GM21381 (cell line): Measurements from ENCODE around the gene PRG3.
"Not testable (repeated sequence)": the region's sequence is repeated elsewhere in the genome, so short reads cannot be mapped to it uniquely, and the experiment has no call there.

Experiments
- ATAC-seq: cut with Tn5 transposase; IDR thresholded peaks from one replicate; pipeline ENCODE4 v1.9.1; 2021; ENCODE audit warnings: mild to moderate bottlenecking, moderate library complexity; ENCODE audit not compliant: unreplicated experiment

PRG3 gene

GRCh38 chr11:57409321-57410100, 28.6 kb upstream of the PRG3 start:
- ATAC-seq, result no peak

GRCh38 chr11:57408771-57409170, 27.8 kb upstream of the PRG3 start:
- no peak for ATAC-seq

GRCh38 chr11:57407941-57408475, 27.1 kb upstream of the PRG3 start:
- no peak for ATAC-seq

GRCh38 chr11:57407010-57407920, 26.3 kb upstream of the PRG3 start:
- no peak for ATAC-seq

- ATAC-seq, result peak; percentile 82
Measured at GRCh38 chr11:57406337-57406904, 25.5 kb upstream of the PRG3 start.

GRCh38 chr11:57405271-57405860, 24.4 kb upstream of the PRG3 start:
- ATAC-seq, result no peak

GRCh38 chr11:57403802-57404147, 22.8 kb upstream of the PRG3 start:
- ATAC-seq, result no peak

GRCh38 chr11:57403003-57403801, 22.3 kb upstream of the PRG3 start:
- ATAC-seq, result not testable (repeated sequence)

- ATAC-seq, result no peak
Measured at GRCh38 chr11:57402188-57403002, 21.4 kb upstream of the PRG3 start.

GRCh38 chr11:57399972-57400578, 19.1 kb upstream of the PRG3 start:
- ATAC-seq, result no peak

- ATAC-seq, result no peak
Measured at GRCh38 chr11:57399221-57399620, 18.3 kb upstream of the PRG3 start.

- ATAC-seq, result no peak
Measured at GRCh38 chr11:57397394-57397990, 16.5 kb upstream of the PRG3 start.

GRCh38 chr11:57396744-57397143, 15.8 kb upstream of the PRG3 start:
- no peak for ATAC-seq

- ATAC-seq, result no peak
Measured at GRCh38 chr11:57395905-57396623, 15.1 kb upstream of the PRG3 start.

GRCh38 chr11:57394203-57394965, 13.4 kb upstream of the PRG3 start:
- no peak for ATAC-seq

GRCh38 chr11:57392763-57393105, 11.8 kb upstream of the PRG3 start:
- ATAC-seq, result no peak

GRCh38 chr11:57392066-57392762, 11.3 kb upstream of the PRG3 start:
- no peak for ATAC-seq
